Loucy (cell line): ENCODE data around the gene ASB13.

Source experiments
- H2AFZ ChIP-seq: fragments of 200-600 bp; sonication (generic); 2 replicates; pipeline ENCODE4 v1.6.0; 2016; ENCODE audit warnings: antibody characterized with exemption, mild to moderate bottlenecking, low read length, moderate library complexity
- H3F3A ChIP-seq: fragments of 200-600 bp; 2 replicates; pipeline ENCODE4 v1.6.0; 2016; ENCODE audit warnings: antibody characterized with exemption, low read depth, mild to moderate bottlenecking
- H3K27me3 ChIP-seq: fragments of 200-600 bp; sonication (generic); 2 replicates; pipeline ENCODE4 v1.6.1; 2014; ENCODE audit warnings: low read length, mild to moderate bottlenecking; ENCODE audit not compliant: insufficient read depth, poor library complexity, severe bottlenecking
- H3K36me3 ChIP-seq: fragments of 200-600 bp; sonication (generic); 2 replicates; pipeline ENCODE4 v1.6.1; 2016; ENCODE audit warnings: low read length; ENCODE audit not compliant: insufficient read depth
- H3K4me1 ChIP-seq: fragments of 200-600 bp; sonication (generic); 2 replicates; pipeline ENCODE4 v1.5.1; 2014; ENCODE audit warnings: low read length, mild to moderate bottlenecking; ENCODE audit not compliant: insufficient read depth, poor library complexity, severe bottlenecking
- H3K4me2 ChIP-seq: fragments of 200-600 bp; sonication (generic); 2 replicates; pipeline ENCODE4 v1.6.0; 2014; ENCODE audit warnings: antibody characterized with exemption, low read length, low read depth, mild to moderate bottlenecking; ENCODE audit not compliant: poor library complexity, severe bottlenecking
- H3K4me3 ChIP-seq: fragments of 200-600 bp; sonication (generic); 2 replicates; pipeline ENCODE4 v1.5.1; 2014; ENCODE audit warnings: low read length, mild to moderate bottlenecking, mixed read lengths; ENCODE audit not compliant: poor library complexity, severe bottlenecking
- H3K79me2 ChIP-seq: fragments of 200-600 bp; sonication (generic); 2 replicates; pipeline ENCODE4 v1.6.1; 2014; ENCODE audit warnings: low read length; ENCODE audit not compliant: insufficient read depth
- H3K9ac ChIP-seq: fragments of 200-600 bp; sonication (generic); 2 replicates; pipeline ENCODE4 v1.6.0; 2014; ENCODE audit warnings: mild to moderate bottlenecking, low read depth, low read length, moderate library complexity; ENCODE audit not compliant: poor library complexity, severe bottlenecking
- H3K9me2 ChIP-seq: fragments of 200-600 bp; sonication (generic); replicated peaks from 2 replicates; pipeline ENCODE4 v1.6.1; 2016; ENCODE audit warnings: low read depth, low read length, mixed read lengths
- H3K9me3 ChIP-seq: fragments of 200-600 bp; sonication (generic); 2 replicates; pipeline ENCODE4 v1.6.1; 2014; ENCODE audit warnings: mild to moderate bottlenecking, antibody characterized with exemption, low read length, low read depth; ENCODE audit not compliant: insufficient read depth
- H4K20me1 ChIP-seq: fragments of 200-600 bp; sonication (generic); 2 replicates; pipeline ENCODE4 v1.6.0; 2014; ENCODE audit warnings: antibody characterized with exemption, low read length, mild to moderate bottlenecking; ENCODE audit not compliant: insufficient read depth, poor library complexity, severe bottlenecking
- EZH2phosphoT487 ChIP-seq: fragments of 200-600 bp; IDR thresholded peaks from 2 replicates; pipeline ENCODE4 v1.6.1; 2018; ENCODE audit warnings: antibody characterized with exemption, mild to moderate bottlenecking, moderate library complexity, borderline replicate concordance
- TF ChIP-seq, protein P1 (sequence below): fragments of 200-600 bp; sonication (generic); conservative IDR thresholded peaks from 2 replicates; pipeline ENCODE4 v1.5.1; 2014; ENCODE audit warnings: mild to moderate bottlenecking, antibody characterized with exemption, low read length

Gene ASB13, protein sequence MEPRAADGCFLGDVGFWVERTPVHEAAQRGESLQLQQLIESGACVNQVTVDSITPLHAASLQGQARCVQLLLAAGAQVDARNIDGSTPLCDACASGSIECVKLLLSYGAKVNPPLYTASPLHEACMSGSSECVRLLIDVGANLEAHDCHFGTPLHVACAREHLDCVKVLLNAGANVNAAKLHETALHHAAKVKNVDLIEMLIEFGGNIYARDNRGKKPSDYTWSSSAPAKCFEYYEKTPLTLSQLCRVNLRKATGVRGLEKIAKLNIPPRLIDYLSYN

DNA sequence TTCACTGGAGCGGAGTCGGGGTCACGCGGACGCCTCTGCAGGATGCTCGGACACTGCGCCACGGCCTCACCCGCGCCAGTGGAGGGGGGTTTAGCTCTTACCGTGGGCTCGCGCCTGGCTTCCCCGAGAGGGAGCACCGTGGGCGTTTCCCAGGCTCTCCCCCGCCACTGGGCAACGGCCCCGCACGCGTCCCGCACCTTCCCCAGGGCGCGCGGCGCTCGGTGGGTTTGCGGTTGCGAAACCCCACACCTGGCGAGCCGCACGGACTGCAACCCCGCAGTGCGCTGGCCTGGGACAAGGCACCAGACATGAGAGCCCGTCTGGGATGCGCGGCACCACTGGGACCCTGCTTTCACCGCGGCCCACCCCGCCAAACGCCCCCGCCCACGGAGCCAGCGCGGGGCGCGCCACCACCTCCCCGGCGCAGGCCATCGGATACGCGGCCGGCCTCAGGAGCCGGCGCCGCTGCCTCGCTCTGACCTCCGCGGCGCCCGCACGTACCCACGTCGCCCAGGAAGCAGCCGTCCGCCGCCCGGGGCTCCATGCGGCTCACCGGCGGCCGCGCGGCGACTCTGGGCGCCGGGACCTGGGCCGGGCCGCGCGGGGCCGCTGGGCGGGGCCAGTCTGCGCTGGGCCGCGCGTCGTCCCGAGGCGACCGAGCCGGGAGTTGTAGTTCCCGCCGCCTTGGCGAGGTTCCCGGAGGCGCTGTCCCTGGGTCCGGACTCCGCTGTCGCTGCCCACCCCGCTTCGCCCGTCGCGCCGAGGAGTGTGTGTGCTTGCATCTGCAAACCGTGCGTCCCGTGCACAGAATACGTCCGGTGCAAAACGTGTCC is at the start of gene ASB13:
ASB13 (minus strand) TSS at position 588 of the 833 bp plus-strand sequence; CDS start at position 544, 44 bp downstream.
- Histone ChIP-seq H4K20me1 (no peaks in the 10 kb centered on the region), H3K79me2 (peaks cover 12% of the 10 kb centered on the region; the same call in 1 of the 2 replicates), H3K36me3 (no peaks in the 10 kb centered on the region), H3K4me1 (peaks cover 25% of the 10 kb centered on the region), H3K4me2 (peak within 1 kb of the TSS; percentile 93), H3K9me3 (no peaks in the 10 kb centered on the region), H3F3A (no peaks in the 10 kb centered on the region; the same call in 1 of the 2 replicates), H3K27me3 (no peaks in the 10 kb centered on the region), H3K9me2 (no peaks in the 10 kb centered on the region), H3K9ac (peak within 1 kb of the TSS; percentile 77), H2AFZ (peak within 1 kb of the TSS; percentile 87), H3K4me3 (peak within 1 kb of the TSS; percentile 83)
- TF ChIP-seq, protein P1, sequence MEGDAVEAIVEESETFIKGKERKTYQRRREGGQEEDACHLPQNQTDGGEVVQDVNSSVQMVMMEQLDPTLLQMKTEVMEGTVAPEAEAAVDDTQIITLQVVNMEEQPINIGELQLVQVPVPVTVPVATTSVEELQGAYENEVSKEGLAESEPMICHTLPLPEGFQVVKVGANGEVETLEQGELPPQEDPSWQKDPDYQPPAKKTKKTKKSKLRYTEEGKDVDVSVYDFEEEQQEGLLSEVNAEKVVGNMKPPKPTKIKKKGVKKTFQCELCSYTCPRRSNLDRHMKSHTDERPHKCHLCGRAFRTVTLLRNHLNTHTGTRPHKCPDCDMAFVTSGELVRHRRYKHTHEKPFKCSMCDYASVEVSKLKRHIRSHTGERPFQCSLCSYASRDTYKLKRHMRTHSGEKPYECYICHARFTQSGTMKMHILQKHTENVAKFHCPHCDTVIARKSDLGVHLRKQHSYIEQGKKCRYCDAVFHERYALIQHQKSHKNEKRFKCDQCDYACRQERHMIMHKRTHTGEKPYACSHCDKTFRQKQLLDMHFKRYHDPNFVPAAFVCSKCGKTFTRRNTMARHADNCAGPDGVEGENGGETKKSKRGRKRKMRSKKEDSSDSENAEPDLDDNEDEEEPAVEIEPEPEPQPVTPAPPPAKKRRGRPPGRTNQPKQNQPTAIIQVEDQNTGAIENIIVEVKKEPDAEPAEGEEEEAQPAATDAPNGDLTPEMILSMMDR: no peak
- TF ChIP-seq EZH2phosphoT487: no peak

DNA sequence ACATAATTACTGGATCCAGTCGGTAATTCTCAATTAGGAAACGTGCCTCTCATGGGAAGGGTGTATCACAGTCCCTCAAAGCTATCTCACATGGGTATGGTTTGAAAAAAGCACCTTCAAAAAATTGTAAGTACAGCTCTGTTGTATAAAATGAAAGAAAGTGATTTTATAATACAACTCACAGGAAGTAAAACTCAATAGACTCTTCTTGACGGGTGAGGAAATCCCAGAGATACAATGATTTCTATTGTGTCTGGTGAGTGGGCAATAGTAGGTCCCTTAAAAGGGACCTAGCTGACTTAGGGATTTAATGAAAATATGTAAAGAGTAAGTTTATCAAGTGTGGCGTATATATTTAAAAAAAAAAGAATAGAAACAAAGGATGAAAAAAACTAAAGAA is 45.2 kb upstream of the ASB13 start:
- Histone ChIP-seq H3K27me3 (no peaks in the 10 kb centered on the region), H3K79me2 (peaks cover 96% of the 10 kb centered on the region), H2AFZ (no peak overlapping the region), H3K4me1 (peaks cover 29% of the 10 kb centered on the region), H3K9ac (peak overlapping the region; percentile 3), H3K9me2 (no peaks in the 10 kb centered on the region), H3K36me3 (no peaks in the 10 kb centered on the region; the same call in 1 of the 2 replicates), H4K20me1 (peaks cover 46% of the 10 kb centered on the region), H3F3A (no peaks in the 10 kb centered on the region), H3K4me2 (peak overlapping the region; percentile 73), H3K4me3 (peak overlapping the region; percentile 42), H3K9me3 (no peaks in the 10 kb centered on the region)
- TF ChIP-seq, protein P1: no peak
- no peak for TF ChIP-seq EZH2phosphoT487

DNA sequence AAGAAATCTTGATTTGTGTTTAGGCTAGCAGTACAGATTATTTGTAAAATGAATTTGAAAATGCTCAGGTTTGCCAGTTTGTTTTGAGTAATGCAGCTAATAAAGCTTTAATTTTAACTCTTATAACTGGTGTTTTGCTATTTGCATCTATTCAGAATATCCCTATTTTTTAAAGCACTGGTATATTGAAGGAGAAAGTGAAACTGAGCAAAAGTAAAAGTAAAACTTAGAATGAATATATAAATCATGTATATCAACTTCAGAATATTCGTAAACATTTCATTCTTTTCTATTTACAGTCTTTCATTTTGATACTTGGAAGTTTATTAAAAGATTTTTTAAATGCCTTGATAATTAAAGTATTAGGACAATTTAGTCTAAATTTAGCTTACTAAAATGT is 44.5 kb upstream of the ASB13 start:
- H3K4me1 ChIP-seq: peaks cover 29% of the 10 kb centered on the region
- no peaks in the 10 kb centered on the region for H3F3A ChIP-seq
- no peaks in the 10 kb centered on the region for H3K9me2 ChIP-seq
- TF ChIP-seq EZH2phosphoT487: no peak
- TF ChIP-seq, protein P1: no peak
- no peaks in the 10 kb centered on the region for H3K9me3 ChIP-seq
- H3K4me2 ChIP-seq: peak overlapping the region; percentile 73
- no peak overlapping the region for H2AFZ ChIP-seq
- peak overlapping the region; percentile 42 for H3K4me3 ChIP-seq
- H3K9ac ChIP-seq: peak overlapping the region; percentile 3
- peaks cover 45% of the 10 kb centered on the region for H4K20me1 ChIP-seq
- H3K36me3 ChIP-seq: no peaks in the 10 kb centered on the region; the same call in 1 of the 2 replicates
- no peaks in the 10 kb centered on the region for H3K27me3 ChIP-seq
- H3K79me2 ChIP-seq: peaks cover 96% of the 10 kb centered on the region
